ENCODE results near the gene MAPT.

DNA sequence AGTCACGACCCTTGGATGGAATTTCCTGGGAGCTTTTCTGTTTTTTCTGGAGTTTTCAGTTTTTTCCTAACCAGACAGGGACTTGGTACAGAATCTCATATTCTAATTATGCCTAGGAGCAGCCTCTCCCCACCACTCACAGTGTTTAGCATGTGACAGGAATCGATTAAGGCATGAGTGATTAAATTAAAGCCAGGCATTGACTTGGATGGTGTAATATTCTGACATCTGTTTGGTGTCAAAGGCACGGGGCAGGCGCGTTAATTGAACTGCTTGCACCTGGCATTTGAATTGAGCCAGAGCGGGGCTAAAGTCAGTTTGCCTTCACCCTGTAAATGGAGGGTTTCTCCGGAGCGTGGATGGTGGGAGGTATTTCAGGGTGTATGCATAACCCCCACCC lies 11.9 kb downstream of the MAPT start:
- TF ChIP-seq POLR2A (IDR thresholded peaks at IDR 0.05), result no peak
- TF ChIP-seq, protein P1, sequence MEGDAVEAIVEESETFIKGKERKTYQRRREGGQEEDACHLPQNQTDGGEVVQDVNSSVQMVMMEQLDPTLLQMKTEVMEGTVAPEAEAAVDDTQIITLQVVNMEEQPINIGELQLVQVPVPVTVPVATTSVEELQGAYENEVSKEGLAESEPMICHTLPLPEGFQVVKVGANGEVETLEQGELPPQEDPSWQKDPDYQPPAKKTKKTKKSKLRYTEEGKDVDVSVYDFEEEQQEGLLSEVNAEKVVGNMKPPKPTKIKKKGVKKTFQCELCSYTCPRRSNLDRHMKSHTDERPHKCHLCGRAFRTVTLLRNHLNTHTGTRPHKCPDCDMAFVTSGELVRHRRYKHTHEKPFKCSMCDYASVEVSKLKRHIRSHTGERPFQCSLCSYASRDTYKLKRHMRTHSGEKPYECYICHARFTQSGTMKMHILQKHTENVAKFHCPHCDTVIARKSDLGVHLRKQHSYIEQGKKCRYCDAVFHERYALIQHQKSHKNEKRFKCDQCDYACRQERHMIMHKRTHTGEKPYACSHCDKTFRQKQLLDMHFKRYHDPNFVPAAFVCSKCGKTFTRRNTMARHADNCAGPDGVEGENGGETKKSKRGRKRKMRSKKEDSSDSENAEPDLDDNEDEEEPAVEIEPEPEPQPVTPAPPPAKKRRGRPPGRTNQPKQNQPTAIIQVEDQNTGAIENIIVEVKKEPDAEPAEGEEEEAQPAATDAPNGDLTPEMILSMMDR (IDR thresholded peaks at IDR 0.05), result no peak

Measured in testis (tissue), 2 donors.